Mesothelial cell of epicardium (in vitro differentiated cells): ENCODE data around the gene LRRFIP2. TPM values are rescaled to one million over a fixed set of nuclear protein-coding genes. Genes with fewer than 3 reads are reported as not detected.

Experiments
- DNase-seq, 2 experiments: peaks; one replicate each; pipeline ENCODE4 v3.0.0; 2021; ENCODE audit warnings: low spot score in 2 of 2; ENCODE audit not compliant: unreplicated experiment in 2 of 2
- H3K27ac Mint-ChIP-seq: 2 replicates; pipeline ENCODE4 v1.8.0; 2021; ENCODE audit warnings: mixed read lengths
- H3K27me3 Mint-ChIP-seq: 2 replicates; pipeline ENCODE4 v1.8.0; 2021; ENCODE audit warnings: low read depth, mixed read lengths
- H3K36me3 Mint-ChIP-seq: 2 replicates; pipeline ENCODE4 v1.8.0; 2021; ENCODE audit warnings: mixed read lengths
- H3K4me1 Mint-ChIP-seq: 2 replicates; pipeline ENCODE4 v1.8.0; 2021; ENCODE audit warnings: mixed read lengths
- H3K4me3 Mint-ChIP-seq: 2 replicates; pipeline ENCODE4 v1.8.0; 2021; ENCODE audit warnings: mild to moderate bottlenecking, moderate library complexity, mixed read lengths
- H3K9me3 Mint-ChIP-seq: 2 replicates; pipeline ENCODE4 v1.8.0; 2021; ENCODE audit warnings: mixed read lengths
- total RNA-seq: library from RNA; stranded (reverse); gene quantifications from 3 replicates; pipeline ENCODE4 v1.2.1, GENCODE V29; 2021
- TF ChIP-seq, protein P1 (sequence below): fragments of 200-600 bp; sonication (generic); IDR thresholded peaks from one replicate; pipeline ENCODE4 v1.5.0; 2021; ENCODE audit warnings: antibody characterized with exemption; ENCODE audit not compliant: unreplicated experiment

LRRFIP2 gene
- total RNA-seq, 1 donor from 2014 or later, result 41.7 TPM

DNA sequence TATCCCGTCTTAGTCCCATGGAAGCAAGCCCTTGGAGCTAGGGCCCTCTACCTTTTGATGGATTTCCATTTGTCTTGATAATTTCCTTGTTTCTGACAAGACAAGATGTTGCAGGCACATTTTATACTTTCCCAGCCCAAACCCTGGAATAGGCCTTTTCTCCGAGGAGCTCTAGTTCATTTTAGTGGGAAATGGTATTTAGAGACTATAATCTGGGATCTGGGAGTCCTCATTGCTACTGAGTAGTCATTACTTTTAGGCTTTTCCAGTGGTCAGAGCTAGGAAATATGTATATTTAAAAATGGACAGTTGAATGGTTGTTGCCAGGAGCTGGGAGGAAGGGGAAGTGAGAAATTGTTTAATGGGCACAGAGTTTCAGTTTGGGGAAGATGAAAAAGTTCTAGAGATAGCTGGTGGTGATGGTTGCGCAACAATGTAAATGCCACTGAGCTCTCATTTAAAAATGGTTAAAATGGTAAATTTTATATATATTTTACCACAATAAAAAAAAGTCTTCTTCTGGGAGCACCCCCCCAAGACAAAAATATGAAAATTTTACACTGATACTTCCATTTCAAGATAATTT is 149.5 kb downstream of the LRRFIP2 start:
- Mint-ChIP-seq H3K9me3 (peaks cover 29% of the 10 kb centered on the region), H3K4me3 (no peak overlapping the region), H3K27ac (no peak overlapping the region), H3K4me1 (no peaks in the 10 kb centered on the region), H3K36me3 (peaks cover 69% of the 10 kb centered on the region), H3K27me3 (no peaks in the 10 kb centered on the region)
- no peak for DNase-seq
- TF ChIP-seq, protein P1, sequence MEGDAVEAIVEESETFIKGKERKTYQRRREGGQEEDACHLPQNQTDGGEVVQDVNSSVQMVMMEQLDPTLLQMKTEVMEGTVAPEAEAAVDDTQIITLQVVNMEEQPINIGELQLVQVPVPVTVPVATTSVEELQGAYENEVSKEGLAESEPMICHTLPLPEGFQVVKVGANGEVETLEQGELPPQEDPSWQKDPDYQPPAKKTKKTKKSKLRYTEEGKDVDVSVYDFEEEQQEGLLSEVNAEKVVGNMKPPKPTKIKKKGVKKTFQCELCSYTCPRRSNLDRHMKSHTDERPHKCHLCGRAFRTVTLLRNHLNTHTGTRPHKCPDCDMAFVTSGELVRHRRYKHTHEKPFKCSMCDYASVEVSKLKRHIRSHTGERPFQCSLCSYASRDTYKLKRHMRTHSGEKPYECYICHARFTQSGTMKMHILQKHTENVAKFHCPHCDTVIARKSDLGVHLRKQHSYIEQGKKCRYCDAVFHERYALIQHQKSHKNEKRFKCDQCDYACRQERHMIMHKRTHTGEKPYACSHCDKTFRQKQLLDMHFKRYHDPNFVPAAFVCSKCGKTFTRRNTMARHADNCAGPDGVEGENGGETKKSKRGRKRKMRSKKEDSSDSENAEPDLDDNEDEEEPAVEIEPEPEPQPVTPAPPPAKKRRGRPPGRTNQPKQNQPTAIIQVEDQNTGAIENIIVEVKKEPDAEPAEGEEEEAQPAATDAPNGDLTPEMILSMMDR, result no peak

DNA sequence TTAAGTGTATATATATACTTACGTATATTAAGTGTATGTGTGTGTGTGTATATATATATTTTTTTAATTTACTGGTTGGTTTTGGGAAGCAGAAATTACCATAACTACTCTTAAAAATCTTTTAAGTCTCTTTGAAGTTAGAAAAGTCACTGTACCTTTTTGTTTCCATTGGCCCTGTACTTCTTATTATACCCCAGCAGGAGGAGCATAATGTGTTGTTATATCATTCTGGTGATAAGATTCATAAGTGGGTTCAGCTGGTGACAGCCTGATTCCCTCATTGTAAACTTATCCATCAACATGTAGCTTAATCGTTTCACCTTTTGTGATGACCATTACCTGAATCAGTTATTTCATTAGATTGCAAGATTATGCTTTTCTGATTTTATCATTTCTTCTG is 150.3 kb downstream of the LRRFIP2 start:
- Mint-ChIP-seq H3K9me3 (peaks cover 29% of the 10 kb centered on the region), H3K4me3 (no peak overlapping the region), H3K27ac (no peak overlapping the region), H3K4me1 (no peaks in the 10 kb centered on the region), H3K36me3 (peaks cover 75% of the 10 kb centered on the region), H3K27me3 (no peaks in the 10 kb centered on the region)
- TF ChIP-seq, protein P1, result no peak
- DNase-seq, result no peak

DNA sequence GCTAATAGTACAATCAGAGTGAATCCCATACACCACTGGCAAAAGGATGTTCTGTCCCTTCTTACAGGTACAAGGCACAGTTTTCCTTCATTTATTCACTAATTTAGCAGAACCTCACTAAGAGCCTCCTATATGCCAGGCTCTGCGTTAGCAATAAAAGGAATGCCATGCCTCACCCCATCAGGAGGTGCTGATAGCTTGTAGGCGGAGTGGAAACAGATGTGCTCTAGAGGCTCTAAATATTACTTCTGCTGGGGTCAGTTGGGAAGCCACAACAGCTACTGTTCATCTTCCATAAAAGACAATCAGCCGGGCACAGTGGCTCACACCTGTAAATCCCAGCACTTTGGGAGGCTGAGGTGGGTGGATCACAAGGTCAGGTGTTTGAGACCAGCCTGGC is 156.7 kb downstream of the LRRFIP2 start:
- no peak overlapping the region for H3K4me3 Mint-ChIP-seq
- no peak for DNase-seq
- peaks cover 4% of the 10 kb centered on the region for H3K9me3 Mint-ChIP-seq

DNA sequence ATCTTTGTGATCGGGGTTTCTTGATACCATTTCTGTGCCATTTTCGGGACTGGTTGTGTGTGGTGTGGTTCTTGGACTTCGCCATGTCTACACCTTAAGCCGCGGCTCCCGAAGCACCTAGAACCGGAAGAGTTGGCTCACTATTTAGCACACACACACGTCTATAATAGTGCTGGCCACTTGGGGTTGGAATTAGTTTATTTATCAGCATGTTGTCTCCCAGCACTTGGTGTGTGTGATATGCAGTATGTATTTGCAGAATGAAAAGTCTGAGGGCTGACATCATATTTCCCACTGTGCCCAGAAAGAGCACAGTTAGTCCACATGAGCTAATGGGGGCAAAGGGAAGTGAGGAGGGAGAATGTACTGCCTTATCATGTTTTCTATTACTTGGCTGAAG is 157.5 kb downstream of the LRRFIP2 start:
- DNase-seq, result no peak
- no peak overlapping the region for H3K27ac Mint-ChIP-seq
- H3K27me3 Mint-ChIP-seq, result no peaks in the 10 kb centered on the region
- H3K4me1 Mint-ChIP-seq, result no peaks in the 10 kb centered on the region
- H3K36me3 Mint-ChIP-seq, result peaks cover 58% of the 10 kb centered on the region
- no peaks in the 10 kb centered on the region for H3K9me3 Mint-ChIP-seq
- H3K4me3 Mint-ChIP-seq, result no peak overlapping the region
- TF ChIP-seq, protein P1, result no peak

More for the DNA sequence above, 156.7 kb downstream of the LRRFIP2 start:
- Mint-ChIP-seq H3K4me1 (no peaks in the 10 kb centered on the region), H3K36me3 (peaks cover 60% of the 10 kb centered on the region), H3K27me3 (no peaks in the 10 kb centered on the region), H3K27ac (no peak overlapping the region)
- TF ChIP-seq, protein P1, result no peak

DNA sequence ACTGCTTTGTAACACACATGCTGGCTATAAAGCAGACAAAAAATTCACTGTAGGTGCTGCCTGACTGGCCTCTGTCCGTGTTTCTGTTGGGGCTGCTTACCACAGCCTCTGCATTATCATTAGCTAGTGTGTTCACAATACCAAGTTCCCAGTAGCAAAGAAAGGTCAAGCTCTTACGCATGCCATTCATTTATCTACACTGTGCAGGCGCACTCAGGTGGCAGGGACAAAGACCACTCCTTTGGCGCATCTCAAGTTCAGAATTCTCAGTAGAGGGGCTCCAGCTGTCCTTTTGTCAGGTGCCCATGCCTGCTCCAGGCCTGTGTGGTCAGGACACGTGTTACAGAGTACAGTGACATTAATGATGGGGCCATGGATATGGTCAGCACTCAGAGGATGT is 158.7 kb downstream of the LRRFIP2 start:
- DNase-seq, result no peak
- no peaks in the 10 kb centered on the region for H3K4me1 Mint-ChIP-seq
- H3K27ac Mint-ChIP-seq, result no peak overlapping the region
- peaks cover 56% of the 10 kb centered on the region for H3K36me3 Mint-ChIP-seq
- TF ChIP-seq, protein P1, result no peak
- H3K27me3 Mint-ChIP-seq, result no peaks in the 10 kb centered on the region
- no peak overlapping the region for H3K4me3 Mint-ChIP-seq
- H3K9me3 Mint-ChIP-seq, result no peaks in the 10 kb centered on the region

DNA sequence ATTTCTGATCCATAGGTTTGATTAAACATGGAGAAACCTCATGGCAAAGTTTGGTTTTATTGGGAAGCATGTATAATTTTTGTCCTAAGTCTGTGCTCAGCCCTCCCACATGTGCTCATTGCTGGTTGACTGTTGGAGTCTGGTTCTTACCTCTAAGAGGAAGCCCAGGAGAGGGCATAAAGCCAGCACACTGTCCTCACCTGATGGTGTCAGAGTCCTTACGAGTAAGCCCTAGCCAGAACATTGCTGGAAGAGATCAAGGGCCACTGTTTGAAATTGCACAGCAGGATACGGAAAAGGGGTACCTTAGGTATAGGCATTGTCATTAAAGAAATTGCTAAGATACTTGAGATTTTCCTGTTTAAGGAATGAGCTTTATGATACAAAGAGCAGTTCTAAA is 159.8 kb downstream of the LRRFIP2 start:
- TF ChIP-seq, protein P1, result no peak
- no peak overlapping the region for H3K4me3 Mint-ChIP-seq
- no peaks in the 10 kb centered on the region for H3K4me1 Mint-ChIP-seq
- no peaks in the 10 kb centered on the region for H3K9me3 Mint-ChIP-seq
- H3K27me3 Mint-ChIP-seq, result no peaks in the 10 kb centered on the region
- no peak for DNase-seq
- H3K36me3 Mint-ChIP-seq, result peaks cover 49% of the 10 kb centered on the region
- no peak overlapping the region for H3K27ac Mint-ChIP-seq
